K562 (cell line): ENCODE measurements around the gene C4orf50.

ENCODE experiments used
- BRF2 ChIP-seq: IDR thresholded peaks from 3 replicates; pipeline ENCODE4 v1.6.1; 2011; ENCODE audit warnings: borderline replicate concordance, mild to moderate bottlenecking; ENCODE audit not compliant: insufficient read length, insufficient read depth
- CTCF ChIP-seq, 3 experiments: IDR thresholded peaks in 2 of 3; conservative IDR thresholded peaks in 1 of 3; 2 replicates each; pipeline ENCODE4 v1.5.1; 2011 to 2012; ENCODE audit warnings: low read length in 3 of 3, mild to moderate bottlenecking in 3 of 3, control low read depth in 2 of 3, improper control_type of control experiment in 1 of 3, inconsistent platforms in 1 of 3, low read depth in 1 of 3, mixed read lengths in 1 of 3, moderate library complexity in 1 of 3; ENCODE audit not compliant: insufficient read depth in 2 of 3
- RCOR1 ChIP-seq, 2 experiments: IDR thresholded peaks; 2 replicates each; pipeline ENCODE4 v1.6.1; 2012; ENCODE audit warnings: low read depth in 2 of 2, low read length in 2 of 2, borderline replicate concordance in 1 of 2, improper control_type of control experiment in 1 of 2

GRCh38 chr4:5918331-5918985, 99.8 kb downstream of the C4orf50 start:
- TF ChIP-seq RCOR1 (IDR thresholded peaks at IDR 0.05; ENCODE audit: borderline replicate concordance in 1 of 2, low read depth in 2 of 2, low read length in 2 of 2) (no peak), CTCF (IDR thresholded peaks at IDR 0.05 in 2 of 3, conservative IDR thresholded peaks at IDR 0.05 in 1 of 3; ENCODE audit: insufficient read depth in 2 of 3, low read depth in 1 of 3, low read length in 3 of 3) (no peak), BRF2 (no peak)
